Endothelial cell of umbilical vein (primary cell): Measurements from ENCODE around the gene CMBL. TPM values are rescaled to one million over a fixed set of nuclear protein-coding genes. Genes with fewer than 3 reads are reported as not detected.

Experiments
- BruUV-seq: library from RNA; stranded (reverse); fragments of 400-500 nt; replicated peaks from 2 replicates; lab custom pipeline; 2021; lab: Mats Ljungman, UMichigan
- CTCF ChIA-PET: fragments of 300-600, 350-600 bp; sonication (Branson Sonifier 250); formaldehyde crosslinking; loops from one replicate; lab custom pipeline; 2021; ENCODE audit warnings: antibody characterized with exemption, inconsistent platforms; lab: Charles Lee
- POLR2A ChIA-PET: fragments of 300-600, 350-600 bp; sonication (Branson Sonifier 250); formaldehyde crosslinking; loops from one replicate; lab custom pipeline; 2021; ENCODE audit warnings: antibody characterized with exemption, inconsistent platforms; lab: Charles Lee
- DNase-seq: peaks from one replicate; pipeline ENCODE4 v3.0.0-alpha.2; 2011; ENCODE audit warnings: low read depth, low spot score
- FAIRE-seq: peaks from 2 replicates; lab custom pipeline; 2011; peaks lifted over from hg19 to GRCh38; lab: Jason Lieb, UNC
- H2AFZ ChIP-seq: 2 replicates; pipeline ENCODE4 v1.6.0; 2012; ENCODE audit warnings: low read depth, low read length, control low read depth, inconsistent platforms
- H3K27ac ChIP-seq: 2 replicates; pipeline ENCODE4 v1.5.1; 2011; ENCODE audit warnings: low read depth, mild to moderate bottlenecking, control low read depth, low read length, moderate library complexity; ENCODE audit not compliant: insufficient read depth
- H3K27me3 ChIP-seq, 2 experiments: 2 replicates each; pipeline versions ENCODE4 v1.6.0 to v1.6.1; 2011; ENCODE audit warnings: low read length in 2 of 2, mixed read lengths in 1 of 2; ENCODE audit not compliant: control insufficient read depth in 2 of 2, insufficient read depth in 2 of 2
- H3K36me3 ChIP-seq, 2 experiments: 2 replicates in 1 of 2; 3 replicates in 1 of 2; pipeline ENCODE4 v1.5.1; 2011; ENCODE audit warnings: low read length in 2 of 2, mild to moderate bottlenecking in 1 of 2, moderate library complexity in 1 of 2; ENCODE audit not compliant: control insufficient read depth in 2 of 2, insufficient read depth in 2 of 2; ENCODE audit errors: extremely low read depth in 1 of 2
- H3K4me1 ChIP-seq: 3 replicates; pipeline ENCODE4 v1.5.1; 2011; ENCODE audit warnings: mild to moderate bottlenecking, low read length; ENCODE audit not compliant: control insufficient read depth, insufficient read depth; ENCODE audit errors: extremely low read depth
- H3K4me2 ChIP-seq: 2 replicates; pipeline ENCODE4 v1.6.1; 2011; ENCODE audit warnings: low read length, control low read depth, mixed read lengths; ENCODE audit not compliant: insufficient read depth
- H3K4me3 ChIP-seq, 3 experiments: fragments of 200-600 bp in 1 of 3; sonication (generic), shearing (Covaris generic) in 1 of 3; replicated peaks in 1 of 3; 2 replicates each; pipeline ENCODE4 v1.5.1; 2011 to 2016; ENCODE audit warnings: control low read depth in 3 of 3, low read length in 3 of 3, mild to moderate bottlenecking in 2 of 3, inconsistent platforms in 1 of 3, low read depth in 1 of 3, moderate library complexity in 1 of 3; ENCODE audit not compliant: insufficient read depth in 1 of 3
- H3K79me2 ChIP-seq: 2 replicates; pipeline ENCODE4 v1.6.0; 2012; ENCODE audit warnings: low read length, inconsistent platforms; ENCODE audit not compliant: control insufficient read depth, insufficient read depth
- H3K9ac ChIP-seq: replicated peaks from 2 replicates; pipeline ENCODE3; 2011; ENCODE audit warnings: low read length, control low read depth; ENCODE audit not compliant: insufficient read depth; ENCODE audit errors: extremely low read depth
- H3K9me1 ChIP-seq: replicated peaks from 3 replicates; pipeline ENCODE4 v1.6.0; 2011; ENCODE audit warnings: mild to moderate bottlenecking, low read length; ENCODE audit not compliant: control insufficient read depth, insufficient read depth; ENCODE audit errors: extremely low read depth
- H3K9me3 ChIP-seq: replicated peaks from 2 replicates; pipeline ENCODE4 v1.5.1; 2012; ENCODE audit warnings: low read length, inconsistent platforms; ENCODE audit not compliant: control insufficient read depth, insufficient read depth
- H4K20me1 ChIP-seq: replicated peaks from 2 replicates; pipeline ENCODE3; 2011; ENCODE audit warnings: mild to moderate bottlenecking, low read length; ENCODE audit not compliant: control insufficient read depth, insufficient read depth; ENCODE audit errors: extremely low read depth
- EZH2 ChIP-seq: IDR thresholded peaks from 2 replicates; pipeline ENCODE4 v1.6.1; 2012; ENCODE audit warnings: borderline replicate concordance, low read depth, mild to moderate bottlenecking, moderate library complexity, low read length, inconsistent platforms; ENCODE audit not compliant: severe bottlenecking
- FOS ChIP-seq: IDR thresholded peaks from 2 replicates; pipeline ENCODE4 v1.6.1; 2011; ENCODE audit warnings: mild to moderate bottlenecking, low read length, moderate library complexity, borderline replicate concordance; ENCODE audit not compliant: insufficient read depth
- GATA2 ChIP-seq: IDR thresholded peaks from 2 replicates; pipeline ENCODE4 v1.7.0; 2011; ENCODE audit warnings: low read depth, mild to moderate bottlenecking, moderate library complexity, mixed read lengths, low read length; ENCODE audit not compliant: insufficient read length, insufficient read depth
- JUN ChIP-seq: IDR thresholded peaks from 2 replicates; pipeline ENCODE4 v1.6.1; 2011; ENCODE audit warnings: borderline replicate concordance, low read depth; ENCODE audit not compliant: insufficient read length, insufficient read depth
- POLR2A ChIP-seq: IDR thresholded peaks from 2 replicates; pipeline ENCODE4 v1.6.1; 2012; ENCODE audit warnings: low read depth, mild to moderate bottlenecking, control low read depth, low read length
- POLR2AphosphoS5 ChIP-seq: IDR thresholded peaks from 2 replicates; pipeline ENCODE4 v1.6.1; 2012; ENCODE audit warnings: low read depth, mild to moderate bottlenecking, control low read depth, low read length, moderate library complexity; ENCODE audit not compliant: insufficient read depth
- dilution Hi-C: fragments of 300-500 bp; cut with MboI; formaldehyde crosslinking; loops from one replicate; pipeline ENCODE4 v1.15.0; 2019; ENCODE audit warnings: low sequenced_read_pairs; ENCODE audit not compliant: extremely low pct_ligation_motif_present
- intact Hi-C: fragments of 100-400 bp; cut with micrococcal nuclease; formaldehyde crosslinking; loops from one replicate; pipeline ENCODE4 v1.10.0; 2022
- polyA plus RNA-seq, 4 experiments: library from polyadenylated mRNA; depleted of rRNA in 3 of 4; stranded (reverse) in 3 of 4; unstranded in 1 of 4; fragments of >200 nt; gene quantifications; 2 replicates each; pipeline versions ENCODE4 v1.2.1 to v1.2.3, GENCODE V29; 2011 to 2012; ENCODE audit warnings: missing spikeins in 1 of 4
- total RNA-seq: library from RNA; stranded (reverse); gene quantifications from 2 replicates; pipeline ENCODE4 v1.2.3, GENCODE V29; 2021
- TF ChIP-seq, protein P1 (sequence below): IDR thresholded peaks from 2 replicates; pipeline ENCODE4 v1.6.1; 2011; ENCODE audit not compliant: insufficient read depth, insufficient read length
- TF ChIP-seq, protein P2 (sequence below), 2 donors: IDR thresholded peaks; 1 replicate in 1 of 2; 2 replicates in 1 of 2; pipeline ENCODE4 v1.5.1; 2011; ENCODE audit warnings: low read length in 2 of 2, mild to moderate bottlenecking in 2 of 2, moderate library complexity in 2 of 2, control low read depth in 1 of 2, inconsistent platforms in 1 of 2, low read depth in 1 of 2; ENCODE audit not compliant: insufficient read depth in 1 of 2; ENCODE audit errors: extremely low read depth in 1 of 2

Gene CMBL
- total and polyA plus RNA-seq, 2 donors (not counting 3 experiments of a cell fraction or from before 2014, with no cell fraction given): 15.9 to 19.8 TPM

DNA sequence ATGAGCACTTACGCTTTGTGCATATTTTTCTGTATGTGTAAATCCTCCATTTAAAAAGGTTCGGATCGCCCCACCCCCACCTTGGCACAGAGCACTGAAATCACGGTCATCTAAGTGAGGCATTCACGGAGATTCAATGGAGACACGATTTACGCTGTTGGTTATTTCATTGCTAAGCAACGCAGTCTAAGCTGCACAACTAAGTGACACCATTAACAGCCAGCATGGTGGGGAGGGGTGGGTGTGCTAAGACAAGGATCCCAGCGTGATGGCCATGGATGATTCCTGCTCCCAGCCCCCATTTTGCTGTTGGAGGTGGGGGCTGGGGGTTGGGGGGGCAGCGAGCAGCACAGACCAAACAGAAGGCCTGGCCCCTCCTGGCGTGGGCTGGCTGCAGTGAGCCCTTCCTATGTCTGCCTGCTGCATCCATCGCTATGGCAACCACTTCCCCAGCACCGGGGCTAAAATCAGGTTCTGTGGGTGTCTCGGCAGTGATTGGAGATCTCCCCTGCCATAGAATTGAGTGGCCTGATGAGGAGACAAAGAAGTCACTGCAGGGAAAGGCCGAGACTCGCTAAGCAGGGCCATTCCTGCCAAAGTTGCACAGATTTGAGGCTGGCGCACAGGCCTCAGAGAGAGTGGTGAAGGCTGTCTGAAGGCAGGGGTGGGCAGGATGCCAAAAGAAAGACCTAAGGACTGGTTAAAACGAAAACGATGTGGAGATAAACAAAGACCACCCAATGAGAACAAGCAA is 31.5 kb upstream of the CMBL start:
- DNase-seq (no peak), FAIRE-seq (no peak)
- Histone ChIP-seq H3K9me3 (no peaks in the 10 kb centered on the region), H3K36me3 (no peaks in the 10 kb centered on the region), H3K27me3 (no peaks in the 10 kb centered on the region), H3K4me2 (no peak overlapping the region), H3K79me2 (no peaks in the 10 kb centered on the region), H3K4me1 (no peaks in the 10 kb centered on the region), H3K9ac (no peak overlapping the region), H3K4me3 (no peak overlapping the region), H2AFZ (no peak overlapping the region), H3K27ac (no peak overlapping the region), H3K9me1 (no peaks in the 10 kb centered on the region), H4K20me1 (no peaks in the 10 kb centered on the region)
- ChIA-PET POLR2A (no interaction called here), CTCF (interaction anchor here (0.8 kb wide), 1 partner anchor 14 kb away, joined by 4 read pairs; the partner anchor contains the start of gene MARCHF6)
- no TSS peak for BruUV-seq
- TF ChIP-seq, protein P1, sequence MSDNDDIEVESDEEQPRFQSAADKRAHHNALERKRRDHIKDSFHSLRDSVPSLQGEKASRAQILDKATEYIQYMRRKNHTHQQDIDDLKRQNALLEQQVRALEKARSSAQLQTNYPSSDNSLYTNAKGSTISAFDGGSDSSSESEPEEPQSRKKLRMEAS: no peak
- TF ChIP-seq GATA2 (no peak), POLR2A (no peak), POLR2AphosphoS5 (no peak), FOS (no peak), JUN (no peak), EZH2 (no peak)
- TF ChIP-seq, protein P2, sequence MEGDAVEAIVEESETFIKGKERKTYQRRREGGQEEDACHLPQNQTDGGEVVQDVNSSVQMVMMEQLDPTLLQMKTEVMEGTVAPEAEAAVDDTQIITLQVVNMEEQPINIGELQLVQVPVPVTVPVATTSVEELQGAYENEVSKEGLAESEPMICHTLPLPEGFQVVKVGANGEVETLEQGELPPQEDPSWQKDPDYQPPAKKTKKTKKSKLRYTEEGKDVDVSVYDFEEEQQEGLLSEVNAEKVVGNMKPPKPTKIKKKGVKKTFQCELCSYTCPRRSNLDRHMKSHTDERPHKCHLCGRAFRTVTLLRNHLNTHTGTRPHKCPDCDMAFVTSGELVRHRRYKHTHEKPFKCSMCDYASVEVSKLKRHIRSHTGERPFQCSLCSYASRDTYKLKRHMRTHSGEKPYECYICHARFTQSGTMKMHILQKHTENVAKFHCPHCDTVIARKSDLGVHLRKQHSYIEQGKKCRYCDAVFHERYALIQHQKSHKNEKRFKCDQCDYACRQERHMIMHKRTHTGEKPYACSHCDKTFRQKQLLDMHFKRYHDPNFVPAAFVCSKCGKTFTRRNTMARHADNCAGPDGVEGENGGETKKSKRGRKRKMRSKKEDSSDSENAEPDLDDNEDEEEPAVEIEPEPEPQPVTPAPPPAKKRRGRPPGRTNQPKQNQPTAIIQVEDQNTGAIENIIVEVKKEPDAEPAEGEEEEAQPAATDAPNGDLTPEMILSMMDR (IDR thresholded peaks at IDR 0.05; ENCODE audit: extremely low read depth in 1 of 2, insufficient read depth in 1 of 2, low read depth in 1 of 2, low read length in 2 of 2): no peak
- dilution Hi-C loops: no loop called here
- intact Hi-C loops: no loop called here
